GM12878 (cell line): ENCODE results near the gene TACSTD2. TPM values are rescaled to one million over a fixed set of nuclear protein-coding genes. Genes with fewer than 3 reads are reported as not detected.

Source experiments
- ATAC-seq: fragments of 200-7000 bp; cut with Tn5 transposase; 3 replicates; pipeline ENCODE4 v1.9.1; 2020; ENCODE audit warnings: mild to moderate bottlenecking, moderate library complexity
- BruUV-seq: library from RNA; stranded (reverse); fragments of 400-500 nt; replicated peaks from 2 replicates; lab custom pipeline; 2021; lab: Mats Ljungman, UMichigan
- CTCF ChIA-PET: fragments of 300-600 bp; sonication (Branson Sonifier 250); formaldehyde crosslinking; extraction: SDS; loops from one replicate; lab custom pipeline; 2021; ENCODE audit warnings: inconsistent platforms; lab: Yijun Ruan, JAX
- POLR2A ChIA-PET: fragments of 350-600 bp; formaldehyde crosslinking; extraction: SDS; loops from one replicate; lab custom pipeline; 2021; ENCODE audit warnings: inconsistent platforms; lab: Charles Lee
- RAD21 ChIA-PET: fragments of 300-600 bp; sonication (Branson Sonifier 250); formaldehyde crosslinking; loops from one replicate; lab custom pipeline; 2023; ENCODE audit warnings: antibody characterized with exemption; ENCODE audit not compliant: unreplicated experiment; lab: Charles Lee
- SMC1A ChIA-PET: fragments of 300-600 bp; sonication (Branson Sonifier 250); formaldehyde crosslinking; loops from one replicate; lab custom pipeline; 2023; ENCODE audit not compliant: unreplicated experiment, uncharacterized antibody; lab: Charles Lee
- DNase-seq: peaks from one replicate; pipeline ENCODE4 v3.0.0-alpha.2; 2011; ENCODE audit warnings: low read depth, low spot score
- FAIRE-seq: peaks from 3 replicates; lab custom pipeline; 2011; peaks lifted over from hg19 to GRCh38; lab: Jason Lieb, UNC
- H2AFZ ChIP-seq: 2 replicates; pipeline ENCODE4 v1.6.0; 2011; ENCODE audit warnings: low read depth, low read length, control low read depth; ENCODE audit not compliant: control insufficient read depth
- H3K27ac ChIP-seq: 2 replicates; pipeline ENCODE4 v1.5.1; 2011; ENCODE audit warnings: control low read depth; ENCODE audit not compliant: control insufficient read depth, insufficient read depth
- H3K27me3 ChIP-seq, 2 experiments: replicated peaks in 1 of 2; 2 replicates each; pipeline versions ENCODE4 v1.6.0 to v1.6.1; 2011; ENCODE audit warnings: low read length in 1 of 2; ENCODE audit not compliant: control insufficient read depth in 2 of 2, insufficient read depth in 2 of 2
- H3K36me3 ChIP-seq, 2 experiments: 2 replicates each; pipeline ENCODE4 v1.5.1; 2011; ENCODE audit warnings: low read length in 1 of 2; ENCODE audit not compliant: control insufficient read depth in 2 of 2, insufficient read depth in 2 of 2
- H3K4me1 ChIP-seq: 2 replicates; pipeline ENCODE4 v1.6.1; 2011; ENCODE audit warnings: mild to moderate bottlenecking, low read length, moderate library complexity, mixed read lengths; ENCODE audit not compliant: control insufficient read depth, insufficient read depth
- H3K4me2 ChIP-seq: 2 replicates; pipeline ENCODE4 v1.6.0; 2011; ENCODE audit warnings: control low read depth; ENCODE audit not compliant: control insufficient read depth, insufficient read depth
- H3K4me3 ChIP-seq: fragments of 200-600 bp; sonication (generic); 2 replicates; pipeline ENCODE4 v1.5.1; 2016
- H3K79me2 ChIP-seq: 2 replicates; pipeline ENCODE4 v1.6.0; 2011; ENCODE audit warnings: low read length; ENCODE audit not compliant: control insufficient read depth, insufficient read depth
- H3K9ac ChIP-seq: 2 replicates; pipeline ENCODE4 v1.8.0; 2011; ENCODE audit warnings: low read length, control low read depth, mixed read lengths; ENCODE audit not compliant: control insufficient read depth, insufficient read depth
- H3K9me3 ChIP-seq: replicated peaks from 3 replicates; pipeline ENCODE4 v1.5.1; 2011; ENCODE audit warnings: mild to moderate bottlenecking, low read length; ENCODE audit not compliant: control insufficient read depth, insufficient read depth
- H4K20me1 ChIP-seq: 2 replicates; pipeline ENCODE4 v1.6.0; 2011; ENCODE audit not compliant: control insufficient read depth, insufficient read depth
- BCL11A ChIP-seq: IDR thresholded peaks from 2 replicates; pipeline ENCODE4 v1.6.1; 2011; ENCODE audit warnings: low read depth, low read length
- CREM ChIP-seq: IDR thresholded peaks from 2 replicates; pipeline ENCODE4 v1.6.1; 2014; ENCODE audit warnings: antibody characterized with exemption, low read depth
- GATAD2B ChIP-seq: fragments of 450-650 bp; conservative IDR thresholded peaks from 2 replicates; pipeline ENCODE4 v1.6.1; 2017; ENCODE audit warnings: low read depth, mild to moderate bottlenecking, moderate library complexity
- HCFC1 ChIP-seq: fragments of 150-350 bp; IDR thresholded peaks from 2 replicates; pipeline ENCODE4 v1.6.1; 2014; ENCODE audit warnings: low read length
- HSF1 ChIP-seq: fragments of 150-350 bp; IDR thresholded peaks from 2 replicates; pipeline ENCODE4 v1.6.1; 2014; ENCODE audit warnings: mild to moderate bottlenecking, low read depth, low read length
- IKZF2 ChIP-seq, 2 experiments: fragments of 450-650 bp; IDR thresholded peaks; 2 replicates each; pipeline ENCODE4 v1.6.1; 2017; ENCODE audit warnings: mild to moderate bottlenecking in 2 of 2, moderate library complexity in 2 of 2
- NBN ChIP-seq: fragments of 450-650 bp; IDR thresholded peaks from 2 replicates; pipeline ENCODE4 v1.6.1; 2016
- PKNOX1 ChIP-seq: fragments of 450-650 bp; IDR thresholded peaks from 2 replicates; pipeline ENCODE4 v1.6.1; 2016; ENCODE audit warnings: mild to moderate bottlenecking
- RCOR1 ChIP-seq: conservative IDR thresholded peaks from 2 replicates; pipeline ENCODE4 v1.6.1; 2012; ENCODE audit warnings: low read depth, low read length, improper control_type of control experiment
- SIN3A ChIP-seq: IDR thresholded peaks from 2 replicates; pipeline ENCODE4 v1.6.1; 2012; ENCODE audit warnings: low read depth, low read length, improper control_type of control experiment
- SMAD1 ChIP-seq: fragments of 450-650 bp; IDR thresholded peaks from 2 replicates; pipeline ENCODE4 v1.6.1; 2018; ENCODE audit warnings: mild to moderate bottlenecking, low read depth; ENCODE audit not compliant: partially characterized antibody
- SMC3 ChIP-seq: IDR thresholded peaks from 2 replicates; pipeline ENCODE4 v1.6.1; 2011; ENCODE audit warnings: low read length, improper control_type of control experiment, borderline replicate concordance
- SPI1 ChIP-seq: IDR thresholded peaks from 2 replicates; pipeline ENCODE4 v1.6.1; 2011; ENCODE audit warnings: low read depth, mild to moderate bottlenecking, low read length, moderate library complexity, borderline replicate concordance; ENCODE audit not compliant: insufficient read depth
- STAT3 ChIP-seq: IDR thresholded peaks from 2 replicates; pipeline ENCODE4 v1.6.1; 2011; ENCODE audit warnings: low read depth, low read length, improper control_type of control experiment
- TARDBP ChIP-seq: IDR thresholded peaks from 2 replicates; pipeline ENCODE4 v1.6.1; 2016; ENCODE audit warnings: borderline replicate concordance
- ZNF24 ChIP-seq: fragments of 450-650 bp; IDR thresholded peaks from 2 replicates; pipeline ENCODE4 v1.6.1; 2017; ENCODE audit warnings: antibody characterized with exemption, mild to moderate bottlenecking
- WGBS: methylation state at CpG from one replicate; pipeline ENCODE4 v1.1.6; 2016; ENCODE audit warnings: low lambda C conversion rate; ENCODE audit not compliant: insufficient replicate concordance, insufficient coverage; ENCODE audit errors: missing lambda C conversion rate; 5-methylcytosine and 5-hydroxymethylcytosine counted together
- in situ Hi-C: fragments of 300-500 bp; cut with MboI; formaldehyde crosslinking; loops from 9 replicates; pipeline ENCODE4 v1.14.3; 2018; ENCODE audit warnings: mixed read lengths
- intact Hi-C: fragments of 100-400 bp; cut with micrococcal nuclease; formaldehyde crosslinking; loops from one replicate; pipeline ENCODE4 v1.14.2; 2022; ENCODE audit not compliant: unreplicated experiment
- polyA plus RNA-seq, 11 experiments: library from polyadenylated mRNA; depleted of rRNA in 4 of 11; unstranded in 6 of 11; stranded (reverse) in 5 of 11; fragments of >200 nt; fragmentation: Nextera tagmentation in 4 of 11; fragmentation: Illumina TruSeq in 1 of 11; extraction: Ambion mirVana in 4 of 11; extraction: Trizol in 1 of 11; gene quantifications; 1 replicate in 1 of 11; 2 replicates in 10 of 11; pipeline versions ENCODE4 v1.2.1 to v1.2.3, GENCODE V29; 2011 to 2016; ENCODE audit warnings: inconsistent platforms in 2 of 11, missing spikeins in 2 of 11, low read depth in 1 of 11
- total RNA-seq, 4 experiments: library from RNA; depleted of rRNA in 3 of 4; stranded (reverse); fragments of >200 nt in 3 of 4; fragmentation: Illumina TruSeq in 1 of 4; extraction: Trizol in 1 of 4; gene quantifications; 2 replicates each; pipeline versions ENCODE4 v1.2.1 to v1.2.3, GENCODE V29; 2013 to 2021
- TF ChIP-seq, protein P1 (sequence below): fragments of 450-650 bp; conservative IDR thresholded peaks from 2 replicates; pipeline ENCODE4 v1.6.1; 2017; ENCODE audit warnings: mild to moderate bottlenecking, moderate library complexity
- TF ChIP-seq, protein P2 (sequence below): fragments of 150-350 bp; IDR thresholded peaks from 2 replicates; pipeline ENCODE4 v1.6.1; 2016; ENCODE audit warnings: low read depth, low read length

Gene TACSTD2
- total and polyA plus RNA-seq, 10 of the 15 experiments (the other 5 are each of a cell fraction or from before 2014, with no cell fraction given), result 0.56 to 9.4 (median 3.7) TPM

DNA sequence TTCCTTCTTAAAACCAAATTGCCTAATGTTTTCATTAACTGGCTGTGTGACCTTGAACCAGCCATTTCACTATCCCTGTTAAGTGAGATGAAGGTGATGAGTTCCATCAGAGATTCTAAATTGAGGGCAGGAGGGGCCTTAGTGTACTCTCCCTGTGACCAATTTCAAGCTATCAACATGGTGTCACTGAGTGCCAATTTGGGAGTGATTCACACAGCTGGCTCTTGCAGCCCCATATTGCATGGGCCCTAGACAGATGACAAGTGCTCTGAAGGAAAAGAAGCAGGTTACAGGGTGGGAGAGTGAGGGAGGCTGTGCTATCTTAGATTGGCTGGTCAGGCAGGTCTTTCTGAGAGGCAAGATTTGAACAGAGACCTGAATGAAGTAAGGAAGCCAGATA lies 13.0 kb upstream of the TACSTD2 start (continued):
- TF ChIP-seq STAT3, result no peak

GRCh38 chr1:58588396-58588795 lies 11.3 kb upstream of the TACSTD2 start:
- CTCF ChIA-PET, result no interaction called here
- no peaks in the 10 kb centered on the region for H3K79me2 ChIP-seq
- no peaks in the 10 kb centered on the region for H3K27me3 ChIP-seq
- no peaks in the 10 kb centered on the region for H4K20me1 ChIP-seq
- no peak overlapping the region for H2AFZ ChIP-seq
- no TSS peak for BruUV-seq
- intact Hi-C loops, result no loop called here
- no peaks in the 10 kb centered on the region for H3K36me3 ChIP-seq
- 88% methylated on average over 5 of the region's 5 CpGs for WGBS
- ATAC-seq (no peak), FAIRE-seq (no peak), DNase-seq (no peak)
- in situ Hi-C loops, result no loop called here
- H3K27ac ChIP-seq, result no peak overlapping the region
- no peak overlapping the region for H3K4me3 ChIP-seq
- SMC1A ChIA-PET, result interaction anchor here (0.8 kb wide), 1 partner anchor 16 kb away, joined by 3 read pairs; no protein-coding TSS in a partner anchor
- RAD21 ChIA-PET, result no interaction called here
- H3K9ac ChIP-seq, result no peak overlapping the region
- POLR2A ChIA-PET, result no interaction called here
- H3K4me1 ChIP-seq, result peaks cover 19% of the 10 kb centered on the region
- no peak overlapping the region for H3K4me2 ChIP-seq
- H3K9me3 ChIP-seq, result no peaks in the 10 kb centered on the region
- no peak for TF ChIP-seq TARDBP
- TF ChIP-seq GATAD2B, result no peak
- TF ChIP-seq IKZF2 (IDR thresholded peaks at IDR 0.05), result no peak
- TF ChIP-seq SMC3, result no peak
- TF ChIP-seq HSF1, result no peak
- no peak for TF ChIP-seq RCOR1
- TF ChIP-seq SIN3A, result no peak
- TF ChIP-seq HCFC1, result no peak
- TF ChIP-seq, protein P1, sequence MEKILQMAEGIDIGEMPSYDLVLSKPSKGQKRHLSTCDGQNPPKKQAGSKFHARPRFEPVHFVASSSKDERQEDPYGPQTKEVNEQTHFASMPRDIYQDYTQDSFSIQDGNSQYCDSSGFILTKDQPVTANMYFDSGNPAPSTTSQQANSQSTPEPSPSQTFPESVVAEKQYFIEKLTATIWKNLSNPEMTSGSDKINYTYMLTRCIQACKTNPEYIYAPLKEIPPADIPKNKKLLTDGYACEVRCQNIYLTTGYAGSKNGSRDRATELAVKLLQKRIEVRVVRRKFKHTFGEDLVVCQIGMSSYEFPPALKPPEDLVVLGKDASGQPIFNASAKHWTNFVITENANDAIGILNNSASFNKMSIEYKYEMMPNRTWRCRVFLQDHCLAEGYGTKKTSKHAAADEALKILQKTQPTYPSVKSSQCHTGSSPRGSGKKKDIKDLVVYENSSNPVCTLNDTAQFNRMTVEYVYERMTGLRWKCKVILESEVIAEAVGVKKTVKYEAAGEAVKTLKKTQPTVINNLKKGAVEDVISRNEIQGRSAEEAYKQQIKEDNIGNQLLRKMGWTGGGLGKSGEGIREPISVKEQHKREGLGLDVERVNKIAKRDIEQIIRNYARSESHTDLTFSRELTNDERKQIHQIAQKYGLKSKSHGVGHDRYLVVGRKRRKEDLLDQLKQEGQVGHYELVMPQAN, result no peak
- TF ChIP-seq PKNOX1, result no peak
- no peak for TF ChIP-seq SPI1
- TF ChIP-seq BCL11A, result no peak
- TF ChIP-seq CREM, result no peak
- no peak for TF ChIP-seq NBN
- TF ChIP-seq ZNF24, result no peak
- TF ChIP-seq, protein P2, sequence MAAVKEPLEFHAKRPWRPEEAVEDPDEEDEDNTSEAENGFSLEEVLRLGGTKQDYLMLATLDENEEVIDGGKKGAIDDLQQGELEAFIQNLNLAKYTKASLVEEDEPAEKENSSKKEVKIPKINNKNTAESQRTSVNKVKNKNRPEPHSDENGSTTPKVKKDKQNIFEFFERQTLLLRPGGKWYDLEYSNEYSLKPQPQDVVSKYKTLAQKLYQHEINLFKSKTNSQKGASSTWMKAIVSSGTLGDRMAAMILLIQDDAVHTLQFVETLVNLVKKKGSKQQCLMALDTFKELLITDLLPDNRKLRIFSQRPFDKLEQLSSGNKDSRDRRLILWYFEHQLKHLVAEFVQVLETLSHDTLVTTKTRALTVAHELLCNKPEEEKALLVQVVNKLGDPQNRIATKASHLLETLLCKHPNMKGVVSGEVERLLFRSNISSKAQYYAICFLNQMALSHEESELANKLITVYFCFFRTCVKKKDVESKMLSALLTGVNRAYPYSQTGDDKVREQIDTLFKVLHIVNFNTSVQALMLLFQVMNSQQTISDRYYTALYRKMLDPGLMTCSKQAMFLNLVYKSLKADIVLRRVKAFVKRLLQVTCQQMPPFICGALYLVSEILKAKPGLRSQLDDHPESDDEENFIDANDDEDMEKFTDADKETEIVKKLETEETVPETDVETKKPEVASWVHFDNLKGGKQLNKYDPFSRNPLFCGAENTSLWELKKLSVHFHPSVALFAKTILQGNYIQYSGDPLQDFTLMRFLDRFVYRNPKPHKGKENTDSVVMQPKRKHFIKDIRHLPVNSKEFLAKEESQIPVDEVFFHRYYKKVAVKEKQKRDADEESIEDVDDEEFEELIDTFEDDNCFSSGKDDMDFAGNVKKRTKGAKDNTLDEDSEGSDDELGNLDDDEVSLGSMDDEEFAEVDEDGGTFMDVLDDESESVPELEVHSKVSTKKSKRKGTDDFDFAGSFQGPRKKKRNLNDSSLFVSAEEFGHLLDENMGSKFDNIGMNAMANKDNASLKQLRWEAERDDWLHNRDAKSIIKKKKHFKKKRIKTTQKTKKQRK, result no peak
- TF ChIP-seq SMAD1, result no peak
